ENCODE results near the gene HOXC4. TPM values are rescaled to one million over a fixed set of nuclear protein-coding genes. Genes with fewer than 3 reads are reported as not detected.

HOXC4 gene
- total RNA-seq, 1 donor from 2014 or later = not detected

- peaks cover 75% of the 10 kb centered on the region for H3K27me3 ChIP-seq (ENCODE audit: insufficient read depth, low read length)
- TF ChIP-seq, protein P1, sequence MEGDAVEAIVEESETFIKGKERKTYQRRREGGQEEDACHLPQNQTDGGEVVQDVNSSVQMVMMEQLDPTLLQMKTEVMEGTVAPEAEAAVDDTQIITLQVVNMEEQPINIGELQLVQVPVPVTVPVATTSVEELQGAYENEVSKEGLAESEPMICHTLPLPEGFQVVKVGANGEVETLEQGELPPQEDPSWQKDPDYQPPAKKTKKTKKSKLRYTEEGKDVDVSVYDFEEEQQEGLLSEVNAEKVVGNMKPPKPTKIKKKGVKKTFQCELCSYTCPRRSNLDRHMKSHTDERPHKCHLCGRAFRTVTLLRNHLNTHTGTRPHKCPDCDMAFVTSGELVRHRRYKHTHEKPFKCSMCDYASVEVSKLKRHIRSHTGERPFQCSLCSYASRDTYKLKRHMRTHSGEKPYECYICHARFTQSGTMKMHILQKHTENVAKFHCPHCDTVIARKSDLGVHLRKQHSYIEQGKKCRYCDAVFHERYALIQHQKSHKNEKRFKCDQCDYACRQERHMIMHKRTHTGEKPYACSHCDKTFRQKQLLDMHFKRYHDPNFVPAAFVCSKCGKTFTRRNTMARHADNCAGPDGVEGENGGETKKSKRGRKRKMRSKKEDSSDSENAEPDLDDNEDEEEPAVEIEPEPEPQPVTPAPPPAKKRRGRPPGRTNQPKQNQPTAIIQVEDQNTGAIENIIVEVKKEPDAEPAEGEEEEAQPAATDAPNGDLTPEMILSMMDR (IDR thresholded peaks at IDR 0.05; ENCODE audit: insufficient read depth, low read depth, low read length) = no peak
- TF ChIP-seq EZH2 (IDR thresholded peaks at IDR 0.05; ENCODE audit: insufficient read depth, low read length) = no peak
- FAIRE-seq = no peak
These were observed 6.7 kb downstream of the HOXC4 start for GRCh38 chr12:54060174-54060974.

GRCh38 chr12:54060975-54061778 is 7.5 kb downstream of the HOXC4 start:
- no peak overlapping the region for H3K27ac ChIP-seq (ENCODE audit: low read depth, low read length)
- H3K4me1 Mint-ChIP-seq (ENCODE audit: low read depth, unreplicated experiment) = no peaks in the 10 kb centered on the region
- H3K27me3 Mint-ChIP-seq (ENCODE audit: low read depth, unreplicated experiment) = peaks cover 94% of the 10 kb centered on the region
- no peak overlapping the region for H3K27ac Mint-ChIP-seq (ENCODE audit: unreplicated experiment)
- no peak overlapping the region for H3K4me2 ChIP-seq (ENCODE audit: low read length)
- H3K9me3 ChIP-seq (ENCODE audit: insufficient read depth, low read depth, low read length) = no peaks in the 10 kb centered on the region
- no peaks in the 10 kb centered on the region for H4K20me1 ChIP-seq (ENCODE audit: insufficient read depth, low read length)
- H3K4me3 ChIP-seq (ENCODE audit: insufficient read depth, low read depth, low read length) = no peak overlapping the region
- H3K9me3 Mint-ChIP-seq (ENCODE audit: unreplicated experiment) = peaks cover 4% of the 10 kb centered on the region
- no peak overlapping the region for H3K4me3 Mint-ChIP-seq (ENCODE audit: unreplicated experiment)
- FAIRE-seq = no peak
- H2AFZ ChIP-seq (ENCODE audit: low read depth, low read length) = no peak overlapping the region
- peaks cover 74% of the 10 kb centered on the region for H3K27me3 ChIP-seq (ENCODE audit: insufficient read depth, low read length)
- H3K36me3 ChIP-seq (ENCODE audit: insufficient read depth, low read length) = no peaks in the 10 kb centered on the region
- no peak overlapping the region for H3K9ac ChIP-seq (ENCODE audit: low read length)
- H3K79me2 ChIP-seq (ENCODE audit: insufficient read depth, low read length) = no peaks in the 10 kb centered on the region
- no peaks in the 10 kb centered on the region for H3K36me3 Mint-ChIP-seq (ENCODE audit: low read depth, unreplicated experiment)
- TF ChIP-seq, protein P1 (IDR thresholded peaks at IDR 0.05; ENCODE audit: insufficient read depth, low read depth, low read length) = no peak
- peak; percentile 27 for TF ChIP-seq EZH2 (IDR thresholded peaks at IDR 0.05; ENCODE audit: insufficient read depth, low read length)
- H3K4me1 ChIP-seq (ENCODE audit: insufficient read depth, low read length) = no peaks in the 10 kb centered on the region
- DNase-seq (ENCODE audit: low read depth) = no peak

More at GRCh38 chr12:54060174-54060974, 6.7 kb downstream of the HOXC4 start:
- H3K4me1 Mint-ChIP-seq (ENCODE audit: low read depth, unreplicated experiment) = no peaks in the 10 kb centered on the region
- no peak overlapping the region for H3K4me3 ChIP-seq (ENCODE audit: insufficient read depth, low read depth, low read length)
- no peaks in the 10 kb centered on the region for H3K9me3 ChIP-seq (ENCODE audit: insufficient read depth, low read depth, low read length)
- peaks cover 4% of the 10 kb centered on the region for H3K9me3 Mint-ChIP-seq (ENCODE audit: unreplicated experiment)
- H2AFZ ChIP-seq (ENCODE audit: low read depth, low read length) = no peak overlapping the region
- H3K9ac ChIP-seq (ENCODE audit: low read length) = no peak overlapping the region
- no peaks in the 10 kb centered on the region for H4K20me1 ChIP-seq (ENCODE audit: insufficient read depth, low read length)
- no peak for DNase-seq (ENCODE audit: low read depth)
- no peak overlapping the region for H3K4me3 Mint-ChIP-seq (ENCODE audit: unreplicated experiment)
- H3K27me3 Mint-ChIP-seq (ENCODE audit: low read depth, unreplicated experiment) = peaks cover 94% of the 10 kb centered on the region
- no peak overlapping the region for H3K4me2 ChIP-seq (ENCODE audit: low read length)
- no peak overlapping the region for H3K27ac Mint-ChIP-seq (ENCODE audit: unreplicated experiment)
- no peaks in the 10 kb centered on the region for H3K4me1 ChIP-seq (ENCODE audit: insufficient read depth, low read length)
- H3K79me2 ChIP-seq (ENCODE audit: insufficient read depth, low read length) = no peaks in the 10 kb centered on the region
- no peaks in the 10 kb centered on the region for H3K36me3 Mint-ChIP-seq (ENCODE audit: low read depth, unreplicated experiment)
- H3K36me3 ChIP-seq (ENCODE audit: insufficient read depth, low read length) = no peaks in the 10 kb centered on the region
- no peak overlapping the region for H3K27ac ChIP-seq (ENCODE audit: low read depth, low read length)
